ENCODE measurements around the gene SLMAP. TPM values are rescaled to one million over a fixed set of nuclear protein-coding genes. Genes with fewer than 3 reads are reported as not detected.

The SLMAP gene, protein sequence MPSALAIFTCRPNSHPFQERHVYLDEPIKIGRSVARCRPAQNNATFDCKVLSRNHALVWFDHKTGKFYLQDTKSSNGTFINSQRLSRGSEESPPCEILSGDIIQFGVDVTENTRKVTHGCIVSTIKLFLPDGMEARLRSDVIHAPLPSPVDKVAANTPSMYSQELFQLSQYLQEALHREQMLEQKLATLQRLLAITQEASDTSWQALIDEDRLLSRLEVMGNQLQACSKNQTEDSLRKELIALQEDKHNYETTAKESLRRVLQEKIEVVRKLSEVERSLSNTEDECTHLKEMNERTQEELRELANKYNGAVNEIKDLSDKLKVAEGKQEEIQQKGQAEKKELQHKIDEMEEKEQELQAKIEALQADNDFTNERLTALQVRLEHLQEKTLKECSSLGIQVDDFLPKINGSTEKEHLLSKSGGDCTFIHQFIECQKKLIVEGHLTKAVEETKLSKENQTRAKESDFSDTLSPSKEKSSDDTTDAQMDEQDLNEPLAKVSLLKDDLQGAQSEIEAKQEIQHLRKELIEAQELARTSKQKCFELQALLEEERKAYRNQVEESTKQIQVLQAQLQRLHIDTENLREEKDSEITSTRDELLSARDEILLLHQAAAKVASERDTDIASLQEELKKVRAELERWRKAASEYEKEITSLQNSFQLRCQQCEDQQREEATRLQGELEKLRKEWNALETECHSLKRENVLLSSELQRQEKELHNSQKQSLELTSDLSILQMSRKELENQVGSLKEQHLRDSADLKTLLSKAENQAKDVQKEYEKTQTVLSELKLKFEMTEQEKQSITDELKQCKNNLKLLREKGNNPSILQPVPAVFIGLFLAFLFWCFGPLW
- 16.9 to 25.0 TPM (median 24.7 TPM) in 5 replicates for total RNA-seq (2022; extraction: Qiagen RNA extraction; ENCODE audit: low read depth)

GRCh38 chr3:57755741-57756527 is at the start of gene SLMAP:
Gene SLMAP, plus strand, starts transcription at chr3:57756309. Its CDS starts 1,343 bp downstream, at chr3:57757652.

Other genes starting within 250 kb of the SLMAP start
- 0.02 to 0.13 TPM (median 0.04 TPM) in 3 of 5 replicates, not detected in the others for gene DNAH12, start 212.0 kb upstream of the SLMAP start, total RNA-seq (2022; extraction: Qiagen RNA extraction; ENCODE audit: low read depth)
- 12.7 to 16.4 TPM (median 15.8 TPM) in 5 replicates for gene PDE12, start 200.0 kb upstream of the SLMAP start, total RNA-seq (2022; extraction: Qiagen RNA extraction; ENCODE audit: low read depth)
- gene ARF4, start 159.0 kb upstream of the SLMAP start, total RNA-seq (2022; extraction: Qiagen RNA extraction; ENCODE audit: low read depth), result 159 to 174 TPM (median 167 TPM) in 5 replicates
- gene DENND6A, start 63.2 kb upstream of the SLMAP start, total RNA-seq (2022; extraction: Qiagen RNA extraction; ENCODE audit: low read depth), result 4.6 to 7.6 TPM (median 7.0 TPM) in 5 replicates